ENCODE results near the gene KRTAP1-4. TPM values are rescaled to one million over a fixed set of nuclear protein-coding genes. Genes with fewer than 3 reads are reported as not detected.
"Not testable (repeated sequence)": the region's sequence is repeated elsewhere in the genome, so short reads cannot be mapped to it uniquely, and the experiment has no call there.

The KRTAP1-4 gene
- polyA plus RNA-seq, 3 donors = not detected

DNA sequence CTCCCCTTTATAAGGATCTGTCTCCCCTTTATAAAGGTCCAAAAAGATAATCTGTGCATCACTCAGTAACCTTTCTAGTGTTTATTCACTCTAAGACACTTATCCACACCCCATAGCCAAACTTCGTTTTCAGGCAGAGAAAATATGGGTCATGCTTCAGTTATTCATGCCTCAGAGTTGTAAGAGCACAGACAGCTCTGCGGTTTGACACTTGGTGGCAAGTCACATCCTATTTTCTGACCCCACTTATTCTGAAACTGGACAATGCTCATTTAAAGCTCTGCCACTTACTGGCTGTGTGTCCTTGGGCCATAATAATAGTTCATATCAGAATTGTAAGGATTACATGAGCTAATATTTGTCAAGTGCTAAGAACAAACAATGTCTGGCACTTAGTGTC lies 19.1 kb upstream of the KRTAP1-4 start:
- DNase-seq = no peak

GRCh38 chr17:41048441-41048840 lies 18.4 kb upstream of the KRTAP1-4 start:
- DNase-seq = no peak

- DNase-seq = not testable (repeated sequence)
Measured at GRCh38 chr17:41046735-41047465, 16.9 kb upstream of the KRTAP1-4 start, which contains the start of gene KRTAP2-1. Gene KRTAP2-1, minus strand, starts transcription at chr17:41047316. Its CDS starts 49 bp downstream, at chr17:41047267.

DNA sequence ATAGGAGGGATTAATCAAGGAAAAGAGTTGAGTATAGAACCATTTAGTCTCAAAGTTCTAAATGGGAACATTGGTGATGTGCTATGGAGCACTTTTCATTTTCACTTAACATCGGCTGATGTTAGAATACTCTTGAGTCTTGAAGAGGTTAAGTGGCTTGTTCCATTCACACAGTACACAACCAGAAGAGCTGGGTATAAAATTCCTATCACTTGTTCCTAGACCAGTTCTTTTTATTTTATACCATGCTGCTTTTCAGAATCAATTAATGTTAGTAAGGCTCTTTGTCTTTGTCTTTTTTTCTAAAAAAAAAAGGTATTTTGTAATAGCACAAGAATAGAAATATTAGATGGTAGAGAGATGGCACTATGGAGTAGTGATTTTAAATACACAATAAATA lies 13.0 kb upstream of the KRTAP1-4 start:
- DNase-seq = no peak

DNA sequence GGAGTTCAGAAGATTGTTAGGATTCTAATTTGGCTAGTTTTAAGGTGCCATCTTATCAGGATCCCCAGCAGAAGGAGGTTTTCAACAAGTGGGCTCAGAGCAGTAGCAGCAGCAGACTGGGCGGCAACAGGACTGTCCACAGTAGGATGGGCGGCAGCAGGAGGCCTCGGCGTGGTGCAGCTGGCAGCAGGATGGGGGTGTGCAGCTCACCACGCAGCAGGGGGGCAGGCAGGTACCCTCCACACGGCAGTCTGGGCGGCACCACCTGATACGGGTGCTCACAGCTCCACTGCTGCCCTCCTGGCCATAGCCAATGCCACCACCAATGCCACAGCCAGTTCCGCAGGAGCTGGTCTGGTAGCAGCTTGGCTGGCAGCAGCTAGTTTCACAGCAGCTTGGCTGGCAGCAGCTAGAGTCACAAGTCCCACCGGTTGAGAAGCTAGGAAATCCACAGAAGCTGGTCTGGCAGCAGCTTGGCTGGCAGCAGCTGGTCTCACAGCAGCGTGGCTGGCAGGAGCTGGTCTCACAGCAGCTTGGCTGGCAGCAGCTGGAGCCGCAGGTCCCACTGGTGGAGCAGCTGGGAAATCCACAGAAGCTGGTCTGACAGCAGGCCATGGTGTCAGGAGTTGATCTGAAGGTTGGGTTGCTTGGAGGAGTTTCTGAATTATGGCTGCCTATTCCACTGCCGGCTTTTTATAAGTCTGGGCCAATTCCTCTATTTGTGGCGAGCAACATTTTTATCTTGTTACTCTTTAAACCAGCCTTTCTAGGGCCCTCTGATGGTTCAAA lies 11.0 kb upstream of the KRTAP1-4 start, which contains the start of gene KRTAP1-1:
Gene KRTAP1-1 (minus strand): TSS at position 668 of the 789 bp plus-strand sequence. CDS start 53 bp downstream, at position 615.
- DNase-seq = not testable (repeated sequence)

DNA sequence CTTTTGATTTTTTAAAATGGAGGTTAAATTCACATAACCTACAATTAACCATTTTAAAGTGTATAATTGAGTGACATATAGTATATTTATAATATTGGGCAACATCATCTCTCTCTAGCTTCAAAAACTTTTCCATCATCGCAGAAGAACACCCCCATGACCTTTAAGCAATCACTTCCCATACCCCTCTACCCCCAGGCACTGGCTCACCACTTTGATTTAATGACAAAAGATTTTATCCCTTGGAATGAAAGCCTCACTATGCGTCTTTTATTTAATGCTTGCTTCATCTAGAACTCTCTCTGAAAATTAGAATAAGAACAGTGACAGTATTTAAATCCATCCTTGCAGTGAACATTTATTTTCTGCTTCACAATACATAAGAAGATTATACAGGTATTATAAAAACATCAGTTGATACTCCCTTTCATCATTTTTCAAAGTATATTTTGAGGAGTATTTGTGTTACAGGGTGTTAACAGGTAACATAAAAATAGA lies 7.9 kb upstream of the KRTAP1-4 start:
- DNase-seq = no peak

DNA sequence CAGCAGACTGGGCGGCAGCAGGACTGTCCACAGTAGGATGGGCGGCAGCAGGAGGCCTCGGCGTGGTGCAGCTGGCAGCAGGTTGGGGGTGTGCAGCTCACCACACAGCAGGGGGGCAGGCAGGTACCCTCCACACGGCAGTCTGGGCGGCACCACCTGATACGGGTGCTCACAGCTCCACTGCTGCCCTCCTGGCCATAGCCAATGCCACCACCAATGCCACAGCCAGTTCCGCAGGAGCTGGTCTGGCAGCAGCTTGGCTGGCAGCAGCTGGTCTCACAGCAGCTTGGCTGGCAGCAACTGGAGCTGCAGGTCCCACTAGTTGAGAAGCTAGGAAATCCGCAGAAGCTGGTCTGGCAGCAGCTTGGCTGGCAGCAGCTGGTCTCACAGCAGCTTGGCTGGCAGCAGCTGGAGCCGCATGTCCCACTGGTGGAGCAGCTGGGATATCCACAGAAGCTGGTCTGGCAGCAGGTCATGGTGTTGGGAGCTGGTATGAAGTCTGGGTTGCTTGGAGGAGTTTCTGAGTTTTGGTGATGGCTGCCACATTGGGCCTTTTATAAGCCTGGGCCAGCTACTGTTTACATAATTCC lies 4.4 kb upstream of the KRTAP1-4 start, which contains the start of gene KRTAP1-3:
Gene KRTAP1-3 (minus strand): TSS at position 529 of the 590 bp plus-strand sequence. CDS start 53 bp downstream, at position 476.
- not testable (repeated sequence) for DNase-seq

GRCh38 chr17:41026715-41027471 lies 3.1 kb downstream of the KRTAP1-4 start, which contains the start of gene KRTAP1-5:
Gene KRTAP1-5, minus strand, starts transcription at chr17:41027208. Its CDS starts 53 bp downstream, at chr17:41027155.
- no peak for DNase-seq

- DNase-seq = no peak
Measured at GRCh38 chr17:41024697-41025096, 5.3 kb downstream of the KRTAP1-4 start.

GRCh38 chr17:41020336-41020735 lies 9.7 kb downstream of the KRTAP1-4 start:
- no peak for DNase-seq

DNA sequence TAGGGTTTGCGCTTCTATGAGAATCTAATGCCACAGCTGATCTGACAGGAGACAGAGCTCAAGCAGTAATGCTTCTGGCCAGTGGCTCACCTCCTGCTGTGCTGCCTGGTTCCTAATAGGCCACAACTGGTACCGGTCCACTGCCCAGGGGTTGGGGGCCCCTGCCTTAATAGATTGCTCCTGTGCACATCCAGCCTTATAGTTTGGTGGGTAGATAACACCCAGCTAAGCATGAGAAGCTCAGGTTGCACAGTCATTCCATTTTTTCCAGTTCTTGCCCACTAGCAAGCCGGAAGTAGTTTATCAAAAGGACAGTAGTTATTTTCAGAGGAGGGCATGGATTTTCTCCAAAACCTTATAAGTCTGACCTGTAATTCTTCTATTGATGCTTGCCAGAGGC lies 10.6 kb downstream of the KRTAP1-4 start:
- no peak for DNase-seq

- no peak for DNase-seq
Measured at GRCh38 chr17:41018541-41018940, 11.5 kb downstream of the KRTAP1-4 start.

DNA sequence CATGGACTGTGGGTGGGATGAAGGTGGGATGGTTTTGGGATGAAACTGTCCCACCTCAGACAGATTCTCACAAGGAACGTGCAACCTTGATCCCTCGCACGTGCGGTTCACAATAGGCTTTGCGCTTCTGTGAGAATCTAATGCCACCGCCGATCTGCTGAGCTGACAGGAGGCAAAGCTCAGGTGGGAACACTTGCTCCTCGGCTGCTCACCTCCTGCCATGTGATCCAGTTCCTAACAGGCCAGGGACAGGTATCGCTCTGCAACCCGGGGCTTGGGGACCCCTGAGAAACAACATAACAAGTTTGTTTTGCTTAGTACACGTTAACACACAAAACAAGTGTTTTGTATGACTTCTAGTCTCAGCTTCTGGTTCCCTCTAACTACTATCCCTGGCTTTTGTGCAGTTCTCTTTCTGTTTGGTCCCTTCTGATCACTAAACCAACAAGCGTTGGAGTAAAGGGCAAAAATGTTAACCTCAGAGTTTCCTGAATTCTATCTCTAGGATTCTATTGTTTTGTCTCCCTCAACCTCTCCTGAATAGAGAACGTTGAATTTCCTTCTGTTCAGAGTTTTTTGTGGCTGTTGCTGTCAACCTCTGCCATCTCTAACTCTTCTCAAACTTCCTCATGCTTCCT lies 13.3 kb downstream of the KRTAP1-4 start:
- DNase-seq = no peak

DNA sequence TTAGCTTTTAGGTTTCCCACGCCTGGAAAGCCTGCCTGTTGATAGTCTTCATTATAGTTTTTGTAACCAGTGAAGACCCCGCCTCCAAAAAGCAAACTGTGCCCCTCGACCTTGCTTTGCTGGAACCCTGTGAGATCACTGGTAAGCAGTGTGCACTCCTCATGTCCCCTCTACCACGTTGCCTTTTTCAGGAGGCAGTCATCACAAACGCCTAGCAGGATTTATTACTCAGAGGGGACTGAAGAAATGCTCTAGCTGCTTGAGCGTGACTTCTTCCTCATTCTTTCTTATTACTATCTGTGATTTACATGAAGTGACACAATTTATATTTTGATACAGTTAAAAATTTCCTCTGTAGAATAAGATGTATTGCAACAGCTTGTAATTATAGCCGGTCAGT lies 14.5 kb downstream of the KRTAP1-4 start:
- DNase-seq = no peak

- DNase-seq = no peak
Measured at GRCh38 chr17:41013606-41014005, 16.4 kb downstream of the KRTAP1-4 start.

DNA sequence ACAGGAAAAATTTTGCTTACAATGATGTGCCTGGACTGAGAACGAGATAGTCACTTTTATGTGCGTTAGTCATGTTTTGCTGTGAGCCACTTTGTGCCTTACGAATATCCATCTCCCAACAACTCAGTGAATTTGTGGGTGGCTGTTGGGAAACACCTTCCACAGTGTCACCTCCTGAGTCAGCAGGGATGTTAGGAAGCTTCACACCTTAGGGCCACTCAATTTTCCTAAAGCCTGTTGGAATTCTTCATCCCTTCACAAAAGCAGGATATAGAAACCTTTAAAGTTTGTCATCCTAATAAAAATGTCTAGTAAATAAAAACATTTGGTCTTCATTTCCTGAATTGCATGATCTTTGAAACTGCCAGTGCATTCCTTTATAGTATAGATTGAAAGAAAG lies 16.8 kb downstream of the KRTAP1-4 start:
- no peak for DNase-seq

- no peak for DNase-seq
Measured at GRCh38 chr17:41012326-41013120, 17.5 kb downstream of the KRTAP1-4 start.

DNA sequence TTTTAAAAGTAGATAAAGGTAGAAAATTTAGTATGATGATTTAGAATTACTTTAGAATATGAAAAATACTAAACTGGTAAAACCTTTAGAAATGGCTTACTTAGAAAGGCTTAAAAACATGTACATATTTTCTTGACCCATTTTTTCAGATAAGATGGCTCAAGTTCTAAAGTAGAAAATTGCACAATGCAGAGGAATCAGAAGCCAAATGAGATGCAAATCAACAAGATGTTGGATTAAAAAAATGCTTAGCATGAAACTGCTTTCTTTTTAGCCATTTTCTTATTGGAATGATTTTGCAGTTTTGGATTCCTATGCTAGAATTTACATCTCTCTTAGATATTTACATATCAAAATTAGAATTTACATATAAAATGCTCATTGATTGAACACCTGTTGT lies 19.6 kb downstream of the KRTAP1-4 start:
- no peak for DNase-seq

DNA sequence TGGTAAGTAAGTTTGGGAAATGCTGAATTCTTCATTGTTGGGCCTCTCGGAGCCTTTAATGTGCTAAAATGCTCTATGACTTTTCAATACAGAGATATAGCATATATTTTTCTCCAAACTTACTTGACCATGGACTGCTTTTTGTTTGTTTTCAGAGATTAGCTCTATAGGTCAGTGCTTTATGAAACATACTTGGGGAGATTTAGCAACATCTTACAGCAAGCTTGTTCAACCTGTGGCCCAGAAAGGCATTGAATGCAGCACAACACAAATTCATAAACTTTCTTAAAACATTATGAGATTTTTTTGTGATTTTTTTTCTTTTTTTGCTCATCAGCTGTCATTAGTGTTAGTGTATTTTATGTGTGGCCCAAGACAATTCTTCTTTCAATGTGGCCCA lies 20.1 kb downstream of the KRTAP1-4 start:
- no peak for DNase-seq

GRCh38 chr17:41009301-41009760 lies 20.7 kb downstream of the KRTAP1-4 start:
- no peak for DNase-seq

All from renal pelvis (tissue), 4 donors.